HG03039 (cell line): ENCODE measurements around the gene TSPEAR.
"Not testable (repeated sequence)": the region's sequence is repeated elsewhere in the genome, so short reads cannot be mapped to it uniquely, and the experiment has no call there.

Source experiments
- ATAC-seq: cut with Tn5 transposase; IDR thresholded peaks from one replicate; pipeline ENCODE4 v1.9.1; 2021; ENCODE audit warnings: mild to moderate bottlenecking, moderate library complexity; ENCODE audit not compliant: unreplicated experiment

Gene TSPEAR

DNA sequence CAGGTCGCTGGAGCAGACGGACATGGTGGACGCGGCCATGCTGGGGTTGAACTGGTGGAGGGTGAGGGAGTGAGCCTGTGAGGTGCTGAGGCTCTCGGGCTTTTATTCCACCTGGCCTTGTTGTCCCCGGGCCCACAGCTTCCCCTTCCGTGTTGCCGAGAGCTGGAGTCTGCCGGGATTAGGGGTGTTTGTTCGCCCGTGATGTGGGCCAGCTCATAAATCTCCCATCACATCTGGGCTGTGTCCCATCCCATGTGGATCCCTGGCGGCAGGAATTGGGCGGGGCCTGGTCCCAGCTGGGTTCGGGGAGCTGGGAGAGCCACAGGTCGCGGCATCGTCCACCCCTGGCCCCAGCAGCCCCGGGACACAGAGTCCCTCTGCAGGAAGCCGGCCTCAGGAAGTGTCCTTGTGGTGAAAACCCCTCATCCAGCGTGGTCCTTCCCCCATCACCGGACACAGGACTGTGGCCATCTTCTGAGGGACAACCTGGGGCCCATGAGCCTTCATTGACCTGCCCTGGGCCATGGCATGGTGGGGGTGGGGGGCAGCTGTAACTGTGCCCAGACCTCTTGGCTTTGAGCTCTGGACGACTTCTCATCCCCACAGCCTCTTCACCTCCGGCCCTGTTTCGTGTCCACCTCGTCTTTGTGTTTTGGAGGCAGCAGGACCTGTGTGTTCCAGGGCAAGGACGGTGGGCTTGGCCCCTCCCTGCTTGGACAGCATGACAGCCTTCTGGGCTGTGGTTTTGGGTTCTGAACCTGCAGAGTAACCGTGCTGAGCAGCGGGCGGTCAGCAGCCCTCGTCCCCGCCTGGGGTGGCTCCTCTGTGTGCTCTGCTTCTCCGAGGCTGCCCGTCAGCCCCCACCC, 118.7 kb downstream of the TSPEAR start, which contains the start of gene KRTAP10-6:
Gene KRTAP10-6, minus strand, starts transcription at position 60 of the 866 bp plus-strand sequence. Its CDS starts 21 bp downstream, at position 39.
- ATAC-seq = no peak

DNA sequence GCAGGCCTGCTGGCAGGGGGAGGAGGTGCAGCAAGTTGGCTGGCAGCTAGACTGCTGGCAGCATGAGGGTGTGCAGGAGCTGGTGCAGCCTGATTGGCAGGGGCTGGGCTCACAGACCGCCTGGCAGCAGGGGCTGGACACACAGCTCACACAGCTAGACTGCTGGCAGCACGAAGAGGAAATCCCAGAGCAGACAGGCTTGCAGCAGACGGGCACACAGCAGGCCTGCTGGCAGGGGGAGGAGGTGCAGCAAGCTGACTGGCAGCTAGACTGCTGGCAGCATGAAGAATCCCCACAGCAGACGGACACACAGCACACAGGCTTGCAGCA, 119.6 kb downstream of the TSPEAR start:
- ATAC-seq = not testable (repeated sequence)

GRCh38 chr21:44590897-44591800, 120.2 kb downstream of the TSPEAR start:
- ATAC-seq = not testable (repeated sequence)

DNA sequence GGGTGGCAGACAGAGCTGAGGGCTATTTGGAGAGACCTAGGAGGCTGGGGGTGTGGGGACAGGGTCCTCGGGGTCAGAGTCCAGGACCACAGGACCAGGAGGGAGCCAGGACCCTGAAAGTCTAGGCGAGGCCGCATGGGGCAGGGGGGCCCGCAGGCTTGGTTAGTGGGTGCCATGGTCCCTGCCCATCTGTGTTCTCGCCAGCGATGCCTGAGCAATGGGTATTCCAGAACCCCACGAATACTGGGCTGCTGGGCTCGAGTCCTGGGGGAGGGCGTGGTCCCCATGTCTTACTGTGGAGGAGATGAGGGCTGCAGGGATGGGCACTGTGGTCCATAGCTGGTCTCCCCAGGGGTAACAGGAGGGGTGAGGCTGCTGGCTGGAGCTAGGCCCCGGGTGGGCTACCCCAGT, 121.1 kb downstream of the TSPEAR start:
- ATAC-seq = no peak

GRCh38 chr21:44589586-44590305, 121.6 kb downstream of the TSPEAR start:
- no peak for ATAC-seq

- no peak for ATAC-seq
These were observed 122.3 kb downstream of the TSPEAR start for GRCh38 chr21:44589094-44589493.

DNA sequence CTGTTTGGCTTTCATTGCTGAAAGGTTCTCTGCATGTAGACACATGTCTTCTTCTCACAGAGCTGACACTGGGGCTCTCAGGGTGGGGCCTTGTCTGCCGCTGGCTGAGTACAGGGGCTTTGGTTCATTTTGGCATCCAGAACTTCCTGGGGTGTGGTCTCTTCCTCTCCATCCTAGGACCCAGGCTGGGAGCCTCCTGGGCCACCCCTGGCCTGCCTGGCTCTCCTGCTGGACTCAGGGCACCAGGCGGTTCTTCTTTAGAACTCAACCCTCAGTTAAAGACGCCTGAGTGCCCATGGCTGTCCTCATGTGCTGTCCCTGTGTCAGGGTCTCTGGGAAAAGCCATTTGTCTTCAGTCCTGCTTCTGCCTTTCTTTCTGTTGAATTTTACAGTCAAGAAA, 125.5 kb downstream of the TSPEAR start:
- ATAC-seq = no peak

DNA sequence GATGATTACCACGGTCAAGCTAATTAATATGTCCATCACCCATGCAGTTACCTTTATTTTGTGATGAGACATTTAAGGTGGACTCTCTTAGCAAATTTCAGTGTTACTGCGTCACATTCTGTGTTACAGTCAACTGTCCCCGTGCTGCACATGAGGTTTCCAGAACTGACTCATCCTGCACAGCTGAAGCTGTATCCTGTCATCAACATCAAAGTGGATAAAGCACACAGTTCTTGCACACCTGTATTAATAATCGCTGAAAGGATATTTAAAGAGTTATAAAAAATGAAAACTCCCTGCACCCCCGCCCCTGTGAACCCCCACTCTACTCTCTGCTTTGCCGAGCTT, 127.6 kb downstream of the TSPEAR start:
- ATAC-seq = no peak

GRCh38 chr21:44583089-44583799, 128.1 kb downstream of the TSPEAR start:
- no peak for ATAC-seq

- no peak for ATAC-seq
These were observed 129.3 kb downstream of the TSPEAR start for GRCh38 chr21:44582055-44582454.

DNA sequence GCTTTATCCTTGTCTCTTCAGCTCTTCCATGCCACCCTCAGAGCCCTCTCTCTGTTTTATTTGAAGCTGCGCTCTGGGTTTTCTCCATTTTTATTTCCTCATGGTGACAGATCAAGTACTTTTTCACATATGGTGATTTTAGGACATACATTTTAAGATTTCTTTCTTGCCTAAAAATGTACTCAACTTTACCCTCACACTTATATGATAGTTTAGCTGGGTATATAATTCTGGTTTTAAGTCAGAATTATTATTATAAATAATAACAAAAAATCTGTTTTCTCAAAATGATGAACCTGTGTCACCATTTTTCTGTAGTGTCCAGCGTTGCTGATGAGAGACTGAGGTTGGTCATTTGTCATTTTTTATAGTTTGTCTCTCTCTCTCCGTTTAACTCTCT, 130.2 kb downstream of the TSPEAR start:
- no peak for ATAC-seq

- not testable (repeated sequence) for ATAC-seq
These were observed 131.0 kb downstream of the TSPEAR start, which contains the start of gene KRTAP10-5 for GRCh38 chr21:44580231-44580821. KRTAP10-5 (minus strand) TSS chr21:44580604; CDS start chr21:44580578, 26 bp downstream.

DNA sequence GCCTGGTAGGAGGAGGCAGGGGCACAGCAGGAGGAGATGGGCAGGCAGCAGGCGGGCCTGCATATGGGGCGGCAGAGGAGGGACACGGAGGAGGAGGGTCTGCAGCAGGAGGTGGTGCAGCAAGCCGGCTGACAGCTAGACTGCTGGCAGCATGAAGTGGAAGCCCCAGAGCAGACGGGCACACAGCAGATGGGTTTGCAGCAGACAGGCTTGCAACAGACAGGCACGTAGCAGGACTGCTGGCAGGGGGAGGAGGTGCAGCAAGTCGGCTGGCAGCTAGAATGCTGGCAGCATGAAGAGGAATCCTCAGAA, 131.6 kb downstream of the TSPEAR start:
- no peak for ATAC-seq

GRCh38 chr21:44579056-44579832, 132.1 kb downstream of the TSPEAR start:
- ATAC-seq = no peak

DNA sequence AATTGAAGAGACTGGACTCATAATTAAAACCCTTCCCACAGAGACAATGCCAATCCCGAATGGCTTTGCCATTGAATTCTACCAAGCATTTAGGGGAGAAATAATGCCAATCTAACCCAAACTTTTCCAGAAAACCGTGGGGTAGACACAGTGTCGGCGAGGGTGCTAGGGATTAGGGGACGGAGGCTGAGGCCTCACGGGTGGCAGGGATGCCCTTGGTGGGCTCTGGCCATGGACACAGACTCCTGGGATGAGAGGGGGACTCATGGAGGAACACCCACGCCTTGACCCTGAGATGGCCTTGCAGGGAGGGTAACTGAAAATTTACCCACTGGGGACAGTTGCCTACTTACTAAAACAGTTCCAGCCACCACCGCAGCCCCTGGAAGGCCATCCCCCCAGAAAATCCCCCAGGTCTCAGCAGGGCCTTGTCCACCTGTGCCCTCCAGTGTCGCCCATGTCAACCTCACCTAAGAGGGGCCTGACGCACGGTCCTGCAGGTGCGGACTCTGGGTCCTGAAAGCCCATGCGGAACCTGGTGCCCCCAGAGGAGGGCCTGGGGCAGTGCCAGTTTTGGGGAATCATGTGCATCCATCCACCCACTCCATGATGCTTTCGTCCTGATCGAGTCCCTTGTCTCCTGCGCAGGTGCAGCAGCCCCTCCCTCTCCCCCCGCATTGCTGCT, 132.9 kb downstream of the TSPEAR start:
- no peak for ATAC-seq

- ATAC-seq = no peak
These were observed 135.3 kb downstream of the TSPEAR start for GRCh38 chr21:44576025-44576420.

GRCh38 chr21:44575307-44576024, 135.9 kb downstream of the TSPEAR start:
- ATAC-seq = no peak
